Fibroblast of skin of right biceps (primary cell): ENCODE data around the gene FBXO34.
"Not testable (repeated sequence)": the region's sequence is repeated elsewhere in the genome, so short reads cannot be mapped to it uniquely, and the experiment has no call there.

Source experiments
- DNase-seq: peaks from one replicate; pipeline ENCODE4 v3.0.0-alpha.2; 2013

Gene FBXO34

GRCh38 chr14:55313480-55313879 is 42.3 kb downstream of the FBXO34 start:
- DNase-seq: no peak

GRCh38 chr14:55314449-55314848 is 43.2 kb downstream of the FBXO34 start:
- DNase-seq: no peak

GRCh38 chr14:55316564-55316963 is 45.3 kb downstream of the FBXO34 start:
- DNase-seq: no peak

- no peak for DNase-seq
Measured at GRCh38 chr14:55317542-55318306, 46.5 kb downstream of the FBXO34 start.

GRCh38 chr14:55318694-55319093 is 47.5 kb downstream of the FBXO34 start:
- no peak for DNase-seq

GRCh38 chr14:55323910-55324309 is 52.7 kb downstream of the FBXO34 start:
- no peak for DNase-seq

- no peak for DNase-seq
Measured at GRCh38 chr14:55324812-55325211, 53.6 kb downstream of the FBXO34 start.

GRCh38 chr14:55327179-55327578 is 56.0 kb downstream of the FBXO34 start:
- DNase-seq: no peak

GRCh38 chr14:55328317-55328716 is 57.1 kb downstream of the FBXO34 start:
- DNase-seq: peak; percentile 44

GRCh38 chr14:55329999-55330710 is 58.9 kb downstream of the FBXO34 start:
- DNase-seq: peak; percentile 15

- DNase-seq: no peak
Measured at GRCh38 chr14:55332654-55333570, 61.7 kb downstream of the FBXO34 start.

GRCh38 chr14:55333711-55334485 is 62.7 kb downstream of the FBXO34 start:
- peak; percentile 14 for DNase-seq

- peak; percentile 14 for DNase-seq
Measured at GRCh38 chr14:55336162-55336561, 64.9 kb downstream of the FBXO34 start.

- DNase-seq: peak; percentile 5
Measured at GRCh38 chr14:55336691-55337090, 65.5 kb downstream of the FBXO34 start.

GRCh38 chr14:55339770-55340169 is 68.5 kb downstream of the FBXO34 start:
- DNase-seq: no peak

GRCh38 chr14:55340482-55340881 is 69.3 kb downstream of the FBXO34 start:
- no peak for DNase-seq

- DNase-seq: peak; percentile 8
Measured at GRCh38 chr14:55341781-55342180, 70.6 kb downstream of the FBXO34 start.

- not testable (repeated sequence) for DNase-seq
Measured at GRCh38 chr14:55344582-55345163, 73.5 kb downstream of the FBXO34 start.

GRCh38 chr14:55347040-55347439 is 75.8 kb downstream of the FBXO34 start:
- no peak for DNase-seq

- no peak for DNase-seq
Measured at GRCh38 chr14:55347748-55348147, 76.5 kb downstream of the FBXO34 start.

GRCh38 chr14:55348766-55349453 is 77.7 kb downstream of the FBXO34 start:
- no peak for DNase-seq
